ENCODE data around the gene SPATS2. TPM values are rescaled to one million over a fixed set of nuclear protein-coding genes. Genes with fewer than 3 reads are reported as not detected.

The SPATS2 gene
- total RNA-seq, 2 donors from 2014 or later = 17.2 to 21.9 TPM

GRCh38 chr12:49352351-49352750, 14.9 kb upstream of the SPATS2 start:
- Histone ChIP-seq H3K27me3 (peaks cover 5% of the 10 kb centered on the region), H3K27ac (no peak overlapping the region), H3K4me3 (no peak overlapping the region), H3K36me3 (no peaks in the 10 kb centered on the region), H3K9ac (ENCODE audit: low read depth in 2 of 2, low read length in 2 of 2) (no peak overlapping the region), H3K4me1 (peaks cover 6% of the 10 kb centered on the region), H3K9me3 (no peaks in the 10 kb centered on the region)
- no peak for TF ChIP-seq CTCF (IDR thresholded peaks at IDR 0.05)
- DNase-seq = no peak
- intact Hi-C loops (cut with DNase I) = loop anchor here (10.0 kb wide), 1 partner anchor 232 kb away; no protein-coding TSS in a partner anchor

GRCh38 chr12:49355913-49356312, 11.3 kb upstream of the SPATS2 start:
- Histone ChIP-seq H3K27me3 (no peaks in the 10 kb centered on the region), H3K9ac (ENCODE audit: low read depth in 2 of 2, low read length in 2 of 2) (no peak overlapping the region), H3K4me1 (no peaks in the 10 kb centered on the region), H3K27ac (no peak overlapping the region), H3K4me3 (no peak overlapping the region), H3K9me3 (no peaks in the 10 kb centered on the region), H3K36me3 (no peaks in the 10 kb centered on the region)
- DNase-seq = no peak
- intact Hi-C loops (cut with DNase I) = loop anchor here (10.0 kb wide), 1 partner anchor 229 kb away; no protein-coding TSS in a partner anchor
- TF ChIP-seq CTCF (IDR thresholded peaks at IDR 0.05) = no peak

GRCh38 chr12:49357103-49357678, 10.1 kb upstream of the SPATS2 start:
- Histone ChIP-seq H3K27ac (no peak overlapping the region), H3K36me3 (no peaks in the 10 kb centered on the region), H3K4me1 (no peaks in the 10 kb centered on the region), H3K27me3 (no peaks in the 10 kb centered on the region), H3K9ac (ENCODE audit: low read depth in 2 of 2, low read length in 2 of 2) (no peak overlapping the region), H3K9me3 (no peaks in the 10 kb centered on the region), H3K4me3 (no peak overlapping the region)
- DNase-seq = no peak
- TF ChIP-seq CTCF (IDR thresholded peaks at IDR 0.05) = peak; percentile 19
- intact Hi-C loops (cut with DNase I) = loop anchor here (10.0 kb wide), 1 partner anchor 228 kb away; no protein-coding TSS in a partner anchor

GRCh38 chr12:49358483-49359141, 8.7 kb upstream of the SPATS2 start:
- intact Hi-C loops (cut with DNase I) = loop anchor here (2.0 to 10.0 kb wide), 2 partner anchors 156 to 226 kb away; no protein-coding TSS in a partner anchor
- no peak overlapping the region for H3K27ac ChIP-seq
- no peak overlapping the region for H3K4me3 ChIP-seq
- peak; percentile 67 for DNase-seq
- no peaks in the 10 kb centered on the region for H3K4me1 ChIP-seq
- H3K27me3 ChIP-seq = no peaks in the 10 kb centered on the region
- TF ChIP-seq CTCF (IDR thresholded peaks at IDR 0.05) = peak; percentile 70
- H3K36me3 ChIP-seq = no peaks in the 10 kb centered on the region
- H3K9me3 ChIP-seq = no peaks in the 10 kb centered on the region
- H3K9ac ChIP-seq (ENCODE audit: low read depth in 2 of 2, low read length in 2 of 2) = no peak overlapping the region

- H3K4me1 ChIP-seq = no peaks in the 10 kb centered on the region
- no peak for DNase-seq
- no peak for TF ChIP-seq CTCF (IDR thresholded peaks at IDR 0.05)
- intact Hi-C loops (cut with DNase I) = loop anchor here (2.0 to 10.0 kb wide), 2 partner anchors 155 to 225 kb away; no protein-coding TSS in a partner anchor
- H3K4me3 ChIP-seq = no peak overlapping the region
- H3K27ac ChIP-seq = no peak overlapping the region
- H3K9ac ChIP-seq (ENCODE audit: low read depth in 2 of 2, low read length in 2 of 2) = no peak overlapping the region
- H3K36me3 ChIP-seq = no peaks in the 10 kb centered on the region
- no peaks in the 10 kb centered on the region for H3K27me3 ChIP-seq
- H3K9me3 ChIP-seq = no peaks in the 10 kb centered on the region
Measured at GRCh38 chr12:49359671-49360070, 7.6 kb upstream of the SPATS2 start.
